HUES6 (cell line): ENCODE results near the gene PLCH2.

Experiments
- H3K27ac ChIP-seq: 2 replicates; pipeline ENCODE4 v1.7.0; 2013; ENCODE audit warnings: low read depth, mild to moderate bottlenecking, low read length, inconsistent platforms
- H3K27me3 ChIP-seq: 2 replicates; pipeline ENCODE4 v1.6.1; 2013; ENCODE audit warnings: low read length; ENCODE audit not compliant: control insufficient read depth, insufficient read depth
- H3K36me3 ChIP-seq: 2 replicates; pipeline ENCODE4 v1.6.1; 2013; ENCODE audit warnings: low read length; ENCODE audit not compliant: control insufficient read depth, insufficient read depth
- H3K4me1 ChIP-seq: 2 replicates; pipeline ENCODE4 v1.6.1; 2013; ENCODE audit warnings: low read length; ENCODE audit not compliant: control insufficient read depth, insufficient read depth
- H3K4me3 ChIP-seq: 2 replicates; pipeline ENCODE4 v1.5.1; 2013; ENCODE audit warnings: low read depth, low read length
- H3K9ac ChIP-seq: one replicate; pipeline ENCODE4 v1.6.1; 2013; ENCODE audit warnings: mild to moderate bottlenecking, low read length
- H3K9me3 ChIP-seq: 2 replicates; pipeline ENCODE4 v1.6.1; 2013; ENCODE audit warnings: low read depth, low read length; ENCODE audit not compliant: control insufficient read depth, insufficient read depth

Gene PLCH2

DNA sequence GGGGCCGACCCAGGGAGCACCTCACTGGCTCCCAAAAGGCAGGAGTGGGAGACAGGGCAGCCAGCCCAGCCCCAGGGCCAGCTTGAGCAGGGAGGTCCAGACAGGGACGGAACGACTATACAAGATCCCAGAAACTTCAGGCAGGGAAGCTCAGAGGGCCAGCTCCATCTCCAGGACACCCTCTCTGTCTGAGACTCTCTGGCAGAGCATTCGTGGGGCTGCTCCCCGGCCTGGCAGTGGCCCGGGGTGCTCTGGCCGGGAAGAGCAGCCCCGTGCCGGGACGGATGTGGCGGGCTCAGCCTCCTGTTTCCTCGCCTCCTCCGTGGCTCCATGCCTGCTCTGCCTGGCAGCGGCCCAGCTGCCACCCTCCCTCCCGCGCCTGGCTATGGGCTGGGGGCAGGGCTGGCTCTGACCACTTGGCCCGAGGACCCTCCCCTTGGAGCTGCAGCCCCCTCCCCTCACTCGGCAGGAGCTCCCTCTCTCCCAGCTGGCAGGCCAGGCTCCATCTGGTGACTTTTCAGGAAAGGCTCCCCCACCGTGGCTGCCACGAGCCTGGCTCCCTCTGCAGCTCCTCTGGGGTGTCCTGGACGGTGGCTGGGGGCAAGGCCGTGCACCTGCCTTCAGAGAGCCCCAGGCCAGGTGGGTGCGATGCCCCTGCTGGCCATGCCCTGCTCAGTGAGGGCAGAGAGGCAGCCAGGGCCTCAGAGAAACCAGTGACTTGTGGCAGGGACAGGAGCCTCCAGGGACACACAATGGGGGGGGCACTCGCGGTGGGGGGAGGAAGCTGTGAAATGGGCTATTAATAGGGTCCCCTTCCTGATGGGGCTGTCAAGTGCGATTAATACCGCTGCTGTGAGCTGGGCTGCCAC, 5.6 kb upstream of the PLCH2 start:
- Histone ChIP-seq H3K36me3 (no peaks in the 10 kb centered on the region), H3K9ac (no peak overlapping the region), H3K27me3 (peaks cover 12% of the 10 kb centered on the region), H3K4me3 (no peak overlapping the region), H3K4me1 (peaks cover 12% of the 10 kb centered on the region; the same call in 1 of the 2 replicates), H3K9me3 (no peaks in the 10 kb centered on the region), H3K27ac (no peak overlapping the region)

DNA sequence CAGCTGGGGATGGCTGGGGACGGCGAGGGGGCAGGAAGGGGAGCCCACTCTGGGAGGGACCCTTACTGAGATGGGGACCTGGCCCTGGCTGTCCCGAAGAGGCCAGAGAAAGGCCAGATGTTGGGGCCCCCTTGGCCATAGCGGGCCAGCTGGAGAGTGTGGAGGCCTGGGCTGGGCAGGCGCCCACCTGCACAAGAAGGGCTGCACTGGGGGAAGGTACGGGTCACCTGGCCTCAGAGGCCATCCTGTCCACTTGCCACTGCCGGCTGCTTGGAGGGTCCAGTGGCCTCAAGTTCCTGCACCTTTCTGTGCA, 5.0 kb upstream of the PLCH2 start:
- Histone ChIP-seq H3K4me1 (peaks cover 12% of the 10 kb centered on the region; the same call in 1 of the 2 replicates), H3K36me3 (no peaks in the 10 kb centered on the region), H3K27me3 (peaks cover 12% of the 10 kb centered on the region), H3K9me3 (no peaks in the 10 kb centered on the region), H3K4me3 (no peak overlapping the region), H3K27ac (no peak overlapping the region), H3K9ac (no peak overlapping the region)

GRCh38 chr1:2471587-2472001, 4.5 kb upstream of the PLCH2 start:
- no peak overlapping the region for H3K4me3 ChIP-seq
- H3K4me1 ChIP-seq = peaks cover 12% of the 10 kb centered on the region; the same call in 1 of the 2 replicates
- peaks cover 12% of the 10 kb centered on the region for H3K27me3 ChIP-seq
- H3K36me3 ChIP-seq = no peaks in the 10 kb centered on the region
- H3K27ac ChIP-seq = no peak overlapping the region
- H3K9me3 ChIP-seq = no peaks in the 10 kb centered on the region
- H3K9ac ChIP-seq = no peak overlapping the region

DNA sequence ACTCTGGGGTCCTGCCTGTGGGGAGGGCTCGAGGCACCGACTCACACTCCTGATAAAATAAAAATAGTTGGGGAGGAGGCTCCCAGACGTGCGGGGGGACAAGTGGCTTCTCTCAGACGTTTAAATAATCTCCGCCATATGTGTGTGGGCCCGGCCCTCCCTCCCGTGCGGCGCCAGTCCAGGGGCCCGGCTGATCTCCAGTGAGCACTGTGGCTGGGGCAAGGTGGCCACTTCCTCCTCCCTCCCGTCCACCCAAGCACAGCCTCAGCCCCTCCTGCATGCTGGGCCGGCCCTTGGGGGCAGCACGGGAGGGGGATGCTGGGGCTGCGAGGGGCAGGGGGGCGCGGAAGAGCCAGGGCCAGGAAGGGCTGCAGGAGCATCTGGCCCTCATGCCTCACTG, 4.0 kb upstream of the PLCH2 start:
- H3K9me3 ChIP-seq = no peaks in the 10 kb centered on the region
- H3K27ac ChIP-seq = no peak overlapping the region
- H3K4me3 ChIP-seq = no peak overlapping the region
- H3K4me1 ChIP-seq = peaks cover 12% of the 10 kb centered on the region; the same call in 1 of the 2 replicates
- H3K27me3 ChIP-seq = peaks cover 12% of the 10 kb centered on the region
- H3K36me3 ChIP-seq = no peaks in the 10 kb centered on the region
- no peak overlapping the region for H3K9ac ChIP-seq

DNA sequence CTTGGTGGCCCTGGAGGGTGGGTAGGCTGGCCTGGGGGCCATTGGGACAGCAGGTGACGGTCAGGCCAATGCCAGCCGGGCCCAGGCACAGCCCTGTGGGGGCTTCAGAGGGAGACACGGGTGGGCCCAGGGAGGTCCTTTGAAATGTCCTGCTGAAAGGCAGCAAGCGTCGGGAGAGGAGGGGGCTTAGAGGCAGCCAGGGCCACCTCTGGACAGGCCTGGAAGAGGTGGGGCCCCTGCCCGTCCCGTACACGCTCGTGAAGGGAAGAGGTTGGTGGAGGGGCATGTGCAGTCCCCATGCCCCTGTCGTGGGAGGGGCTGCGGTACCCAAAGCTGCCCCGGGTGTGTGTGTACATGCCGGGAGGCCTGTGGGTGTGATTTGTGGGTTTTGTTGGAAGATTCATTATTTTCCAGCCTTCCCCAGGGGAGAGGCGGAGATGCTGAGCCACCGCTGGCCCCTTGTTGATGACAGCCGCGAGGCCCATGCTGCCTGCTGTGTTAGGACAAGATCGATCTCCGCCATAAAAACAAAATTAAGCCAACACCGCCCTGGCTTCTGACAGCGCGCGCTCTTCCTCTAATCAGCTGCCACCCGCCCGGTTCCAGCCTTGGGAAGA, 3.4 kb upstream of the PLCH2 start:
- Histone ChIP-seq H3K9me3 (no peaks in the 10 kb centered on the region), H3K27ac (no peak overlapping the region), H3K4me1 (peaks cover 12% of the 10 kb centered on the region; the same call in 1 of the 2 replicates), H3K27me3 (peaks cover 12% of the 10 kb centered on the region), H3K9ac (no peak overlapping the region), H3K4me3 (no peak overlapping the region), H3K36me3 (no peaks in the 10 kb centered on the region)

GRCh38 chr1:2473198-2473597, 2.9 kb upstream of the PLCH2 start:
- H3K36me3 ChIP-seq = no peaks in the 10 kb centered on the region
- no peak overlapping the region for H3K27ac ChIP-seq
- H3K9me3 ChIP-seq = no peaks in the 10 kb centered on the region
- peaks cover 11% of the 10 kb centered on the region; the same call in 1 of the 2 replicates for H3K4me1 ChIP-seq
- no peak overlapping the region for H3K9ac ChIP-seq
- no peak overlapping the region for H3K4me3 ChIP-seq
- H3K27me3 ChIP-seq = peaks cover 11% of the 10 kb centered on the region

DNA sequence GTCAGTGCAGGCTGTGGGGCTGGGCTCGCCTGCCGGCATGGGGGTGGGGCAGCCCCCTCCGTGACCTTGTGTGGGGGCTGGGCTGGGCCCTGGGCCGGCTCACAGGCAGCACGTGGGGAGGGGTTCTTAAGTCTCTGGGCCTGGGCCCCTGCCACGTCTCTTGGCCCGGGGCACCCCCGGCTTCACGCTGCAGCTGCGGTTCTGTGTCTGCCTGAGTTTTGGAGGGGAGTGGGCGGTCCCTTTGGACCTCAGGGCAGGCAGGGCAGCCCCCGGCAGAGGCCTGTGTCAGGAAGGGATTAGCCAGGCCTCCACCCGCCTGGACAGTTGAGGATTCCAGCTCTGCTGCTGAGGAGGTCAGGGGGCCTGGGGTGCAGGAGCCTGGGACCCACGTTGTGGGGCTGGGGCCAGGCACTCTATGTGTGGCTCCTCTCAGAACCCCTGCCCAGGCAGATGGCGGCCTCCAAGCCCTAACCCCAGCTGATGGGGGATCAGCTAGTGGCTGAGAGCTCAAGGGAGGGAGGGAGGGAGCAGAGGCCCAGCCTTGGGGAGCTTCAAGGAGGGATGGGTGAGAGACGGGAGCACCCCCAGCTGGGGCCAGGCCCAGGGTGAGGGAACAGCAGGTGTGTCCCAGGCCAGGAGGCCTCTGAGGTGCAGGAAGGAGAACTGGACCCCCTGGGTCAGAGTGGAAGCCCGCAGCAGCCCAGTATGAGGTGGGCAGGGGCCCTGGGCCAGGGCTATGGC, 1.8 kb upstream of the PLCH2 start:
- H3K9ac ChIP-seq = no peak overlapping the region
- no peaks in the 10 kb centered on the region for H3K36me3 ChIP-seq
- no peak overlapping the region for H3K4me3 ChIP-seq
- H3K4me1 ChIP-seq = peaks cover 9% of the 10 kb centered on the region; the same call in 1 of the 2 replicates
- H3K9me3 ChIP-seq = no peaks in the 10 kb centered on the region
- peaks cover under 1% of the 10 kb centered on the region; the same call in 1 of the 2 replicates for H3K27me3 ChIP-seq
- H3K27ac ChIP-seq = peak overlapping the region; percentile 62; the same call in 1 of the 2 replicates

DNA sequence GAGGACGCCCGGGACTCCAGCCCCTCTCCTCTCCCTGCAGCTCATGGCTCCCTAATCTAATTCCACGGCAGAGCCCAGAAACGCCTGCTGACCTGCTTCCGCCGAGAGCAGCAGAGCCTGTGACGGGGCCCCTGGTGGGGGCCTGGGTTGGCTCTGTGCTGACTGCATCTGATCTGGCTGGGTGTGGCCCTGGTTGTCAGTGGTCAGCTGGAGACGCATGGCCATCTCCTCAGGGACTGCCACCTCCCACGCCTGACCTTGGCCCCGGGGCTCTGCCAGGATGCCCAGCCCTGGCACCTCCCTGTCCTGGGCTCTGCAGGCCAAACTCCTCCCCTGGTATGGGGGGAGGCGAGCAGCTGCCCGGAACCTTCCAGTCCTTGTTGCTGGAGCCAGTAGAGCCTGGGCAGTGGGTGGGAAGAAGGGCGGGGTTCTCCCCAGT, 1.1 kb upstream of the PLCH2 start:
- H3K36me3 ChIP-seq = no peaks in the 10 kb centered on the region
- H3K9me3 ChIP-seq = no peaks in the 10 kb centered on the region
- H3K27ac ChIP-seq = no peak overlapping the region
- H3K27me3 ChIP-seq = no peaks in the 10 kb centered on the region; the same call in 1 of the 2 replicates
- peaks cover 9% of the 10 kb centered on the region; the same call in 1 of the 2 replicates for H3K4me1 ChIP-seq
- H3K4me3 ChIP-seq = no peak overlapping the region
- no peak overlapping the region for H3K9ac ChIP-seq

DNA sequence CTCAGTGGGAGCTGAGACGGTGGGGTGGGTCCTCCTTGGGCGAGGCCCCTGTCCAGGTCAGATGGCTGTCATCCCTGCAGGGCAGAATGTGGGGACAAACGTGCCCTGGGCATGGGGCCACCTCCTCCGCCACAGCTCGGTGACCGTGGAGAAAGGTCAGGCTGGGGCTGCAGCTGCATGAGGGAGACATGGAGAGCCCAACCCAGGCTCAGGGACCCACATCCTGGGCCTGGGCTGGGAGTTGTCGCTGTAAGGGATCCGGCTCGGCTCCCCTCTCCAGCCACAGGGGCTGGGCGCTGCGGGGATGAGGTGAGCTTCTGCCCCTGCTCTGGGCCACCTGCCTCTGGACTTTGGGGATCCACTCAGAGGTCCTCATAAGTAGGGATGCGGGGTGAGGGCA, 518 bp upstream of the PLCH2 start:
- Histone ChIP-seq H3K27ac (no peak overlapping the region), H3K36me3 (no peaks in the 10 kb centered on the region), H3K9me3 (no peaks in the 10 kb centered on the region), H3K4me1 (peaks cover 9% of the 10 kb centered on the region; the same call in 1 of the 2 replicates), H3K27me3 (no peaks in the 10 kb centered on the region; the same call in 1 of the 2 replicates), H3K4me3 (no peak overlapping the region), H3K9ac (peak overlapping the region; percentile 19)

GRCh38 chr1:2477309-2477708, 1.2 kb downstream of the PLCH2 start:
- Histone ChIP-seq H3K4me3 (no peak overlapping the region), H3K27me3 (no peaks in the 10 kb centered on the region; the same call in 1 of the 2 replicates)

More at GRCh38 chr1:2477309-2477708, 1.2 kb downstream of the PLCH2 start:
- H3K4me1 ChIP-seq = peaks cover 9% of the 10 kb centered on the region; the same call in 1 of the 2 replicates
- H3K36me3 ChIP-seq = no peaks in the 10 kb centered on the region
- H3K9ac ChIP-seq = no peak overlapping the region
- no peaks in the 10 kb centered on the region for H3K9me3 ChIP-seq
- no peak overlapping the region for H3K27ac ChIP-seq
